Smooth muscle cell (in vitro differentiated cells): ENCODE results near the gene TCF4. TPM values are rescaled to one million over a fixed set of nuclear protein-coding genes. Genes with fewer than 3 reads are reported as not detected.

Source experiments
- DNase-seq: peaks from one replicate; lab custom pipeline; 2025; ENCODE audit not compliant: unreplicated experiment; lab: John Stamatoyannopoulos, UW
- H2AFZ ChIP-seq: fragments of 200-600 bp; sonication (generic); 2 replicates; pipeline ENCODE4 v1.6.0; 2016; ENCODE audit warnings: antibody characterized with exemption, low read depth, mild to moderate bottlenecking
- H3F3A ChIP-seq: fragments of 200-600 bp; sonication (generic); 2 replicates; pipeline ENCODE4 v1.6.0; 2017; ENCODE audit warnings: antibody characterized with exemption, low read depth
- H3K27ac ChIP-seq: fragments of 200-600 bp; sonication (generic); 2 replicates; pipeline ENCODE4 v1.5.1; 2016; ENCODE audit warnings: low read depth, mild to moderate bottlenecking
- H3K27me3 ChIP-seq: fragments of 200-600 bp; sonication (generic); 2 replicates; pipeline ENCODE4 v1.6.1; 2016; ENCODE audit warnings: low read depth, mild to moderate bottlenecking
- H3K36me3 ChIP-seq: fragments of 200-600 bp; sonication (generic); 2 replicates; pipeline ENCODE4 v1.5.1; 2016; ENCODE audit warnings: low read depth
- H3K4me1 ChIP-seq: fragments of 200-600 bp; sonication (generic); 2 replicates; pipeline ENCODE4 v1.5.1; 2016; ENCODE audit warnings: low read depth
- H3K4me2 ChIP-seq: fragments of 200-600 bp; sonication (generic); 2 replicates; pipeline ENCODE4 v1.6.0; 2016; ENCODE audit warnings: mild to moderate bottlenecking
- H3K4me3 ChIP-seq: fragments of 200-600 bp; sonication (generic); 2 replicates; pipeline ENCODE4 v1.5.1; 2016; ENCODE audit warnings: mild to moderate bottlenecking
- H3K79me2 ChIP-seq: fragments of 200-600 bp; sonication (generic); 2 replicates; pipeline ENCODE4 v1.6.0; 2016; ENCODE audit warnings: low read depth, mild to moderate bottlenecking
- H3K9ac ChIP-seq: fragments of 200-600 bp; sonication (generic); 2 replicates; pipeline ENCODE4 v1.6.0; 2016; ENCODE audit warnings: low read depth
- H3K9me3 ChIP-seq: fragments of 200-600 bp; sonication (generic); replicated peaks from 2 replicates; pipeline ENCODE4 v1.5.1; 2016; ENCODE audit warnings: low read depth
- H4K20me1 ChIP-seq: fragments of 200-600 bp; sonication (generic); 2 replicates; pipeline ENCODE4 v1.6.0; 2016; ENCODE audit warnings: low read depth
- WGBS: methylation state at CpG from one replicate; pipeline ENCODE4 v1.1.7; 2016; ENCODE audit warnings: low lambda C conversion rate; 5-methylcytosine and 5-hydroxymethylcytosine counted together
- polyA plus RNA-seq: library from polyadenylated mRNA; unstranded; fragments of >200 nt; fragmentation: Nextera tagmentation; extraction: Ambion mirVana; gene quantifications from 2 replicates; pipeline ENCODE4 v1.2.1, GENCODE V29; 2016
- total RNA-seq: library from RNA; depleted of rRNA; stranded (reverse); fragments of >200 nt; gene quantifications from 2 replicates; pipeline ENCODE4 v1.2.3, GENCODE V29; 2014
- TF ChIP-seq, protein P1 (sequence below): fragments of 200-600 bp; sonication (generic); IDR thresholded peaks from 2 replicates; pipeline ENCODE4 v1.5.1; 2017; ENCODE audit warnings: borderline replicate concordance, mild to moderate bottlenecking, antibody characterized with exemption; ENCODE audit not compliant: insufficient read depth, poor library complexity, severe bottlenecking

The TCF4 gene
- total and polyA plus RNA-seq, 2 experiments from 2014 or later, result 105 to 120 TPM

DNA sequence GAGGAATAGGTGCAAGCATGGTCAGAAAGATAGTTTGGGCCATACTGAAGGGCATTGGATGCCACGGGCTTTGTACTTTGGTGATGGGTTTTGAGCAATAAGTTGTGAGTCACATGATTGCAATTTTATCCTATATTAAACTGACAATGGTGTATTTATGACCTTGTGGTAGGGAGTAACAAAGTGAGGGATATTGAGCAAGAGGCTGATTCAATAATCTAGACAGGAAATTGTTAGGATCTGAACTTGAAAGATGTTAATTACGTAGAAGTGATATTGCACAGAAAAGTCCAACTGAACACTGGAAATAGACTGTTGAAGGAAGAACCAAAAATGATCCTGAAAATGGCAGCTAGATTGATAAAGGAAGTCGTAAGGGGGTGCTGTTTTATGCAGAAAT lies 46.6 kb upstream of the TCF4 start:
- no peak overlapping the region for H3K4me2 ChIP-seq

DNA sequence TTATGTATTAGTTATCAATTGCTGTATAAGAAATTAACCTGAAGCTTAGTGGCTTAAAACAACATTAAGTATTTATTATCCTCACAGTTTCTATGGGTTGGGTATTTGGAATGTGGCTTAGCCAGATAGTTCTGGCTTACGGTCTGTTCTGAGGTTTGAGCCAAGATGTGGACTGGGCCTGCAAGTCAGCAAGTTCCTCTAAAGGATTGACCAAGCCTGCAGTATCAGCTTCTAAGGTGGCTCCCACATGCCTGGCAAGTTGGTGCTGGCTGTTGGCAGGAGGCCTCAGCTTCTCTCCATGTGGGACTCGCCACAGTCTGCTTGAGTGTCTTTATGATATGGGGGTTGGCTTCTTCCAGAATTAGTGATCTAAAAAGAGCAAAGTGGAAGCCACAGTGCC lies 45.0 kb upstream of the TCF4 start:
- no peaks in the 10 kb centered on the region for H3K79me2 ChIP-seq
- TF ChIP-seq, protein P1, sequence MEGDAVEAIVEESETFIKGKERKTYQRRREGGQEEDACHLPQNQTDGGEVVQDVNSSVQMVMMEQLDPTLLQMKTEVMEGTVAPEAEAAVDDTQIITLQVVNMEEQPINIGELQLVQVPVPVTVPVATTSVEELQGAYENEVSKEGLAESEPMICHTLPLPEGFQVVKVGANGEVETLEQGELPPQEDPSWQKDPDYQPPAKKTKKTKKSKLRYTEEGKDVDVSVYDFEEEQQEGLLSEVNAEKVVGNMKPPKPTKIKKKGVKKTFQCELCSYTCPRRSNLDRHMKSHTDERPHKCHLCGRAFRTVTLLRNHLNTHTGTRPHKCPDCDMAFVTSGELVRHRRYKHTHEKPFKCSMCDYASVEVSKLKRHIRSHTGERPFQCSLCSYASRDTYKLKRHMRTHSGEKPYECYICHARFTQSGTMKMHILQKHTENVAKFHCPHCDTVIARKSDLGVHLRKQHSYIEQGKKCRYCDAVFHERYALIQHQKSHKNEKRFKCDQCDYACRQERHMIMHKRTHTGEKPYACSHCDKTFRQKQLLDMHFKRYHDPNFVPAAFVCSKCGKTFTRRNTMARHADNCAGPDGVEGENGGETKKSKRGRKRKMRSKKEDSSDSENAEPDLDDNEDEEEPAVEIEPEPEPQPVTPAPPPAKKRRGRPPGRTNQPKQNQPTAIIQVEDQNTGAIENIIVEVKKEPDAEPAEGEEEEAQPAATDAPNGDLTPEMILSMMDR, result no peak
- H4K20me1 ChIP-seq, result no peaks in the 10 kb centered on the region
- DNase-seq, result no peak
- H3K4me2 ChIP-seq, result no peak overlapping the region
- no peaks in the 10 kb centered on the region for H3K4me1 ChIP-seq
- no peaks in the 10 kb centered on the region for H3F3A ChIP-seq
- H3K9me3 ChIP-seq, result no peaks in the 10 kb centered on the region
- H3K4me3 ChIP-seq, result no peak overlapping the region
- no peaks in the 10 kb centered on the region for H3K27me3 ChIP-seq
- WGBS, result 79% methylated on average over 2 of the region's 2 CpGs
- no peak overlapping the region for H2AFZ ChIP-seq
- no peak overlapping the region for H3K9ac ChIP-seq
- no peaks in the 10 kb centered on the region for H3K36me3 ChIP-seq
- no peak overlapping the region for H3K27ac ChIP-seq

More for the DNA sequence above, 46.6 kb upstream of the TCF4 start:
- H3K36me3 ChIP-seq, result no peaks in the 10 kb centered on the region
- H3K27ac ChIP-seq, result no peak overlapping the region
- H3K27me3 ChIP-seq, result no peaks in the 10 kb centered on the region
- no peak for DNase-seq
- no peak overlapping the region for H3K4me3 ChIP-seq
- no peaks in the 10 kb centered on the region for H4K20me1 ChIP-seq
- no peaks in the 10 kb centered on the region for H3K4me1 ChIP-seq
- 58% methylated on average over 3 of the region's 3 CpGs for WGBS
- TF ChIP-seq, protein P1, result no peak
- H3K9me3 ChIP-seq, result no peaks in the 10 kb centered on the region
- peak overlapping the region; percentile 7 for H2AFZ ChIP-seq
- no peak overlapping the region for H3K9ac ChIP-seq
- H3K79me2 ChIP-seq, result no peaks in the 10 kb centered on the region
- H3F3A ChIP-seq, result no peaks in the 10 kb centered on the region

DNA sequence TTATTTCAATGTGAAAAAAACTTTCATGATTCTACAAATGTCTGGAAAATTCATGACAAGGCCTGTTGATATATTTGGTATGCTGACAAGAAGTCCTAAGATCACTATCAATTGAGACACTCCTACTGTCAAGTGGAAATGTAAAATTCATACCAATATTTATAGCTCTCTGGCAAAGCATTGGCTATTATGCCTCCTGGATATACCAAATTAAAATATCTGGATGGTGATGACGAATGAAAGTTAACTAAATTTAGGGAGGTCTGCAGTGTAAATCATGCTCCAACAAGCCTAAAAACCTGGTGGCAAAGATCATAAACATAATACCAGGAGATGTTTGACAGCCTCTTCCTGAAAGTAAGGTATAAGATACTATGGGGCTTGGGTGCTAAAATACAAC lies 41.1 kb upstream of the TCF4 start:
- Histone ChIP-seq H3K27me3 (no peaks in the 10 kb centered on the region), H3K4me3 (no peak overlapping the region), H3F3A (no peaks in the 10 kb centered on the region), H3K36me3 (no peaks in the 10 kb centered on the region), H3K9ac (no peak overlapping the region), H4K20me1 (no peaks in the 10 kb centered on the region), H3K4me2 (no peak overlapping the region), H3K79me2 (no peaks in the 10 kb centered on the region), H3K27ac (no peak overlapping the region), H2AFZ (no peak overlapping the region), H3K9me3 (no peaks in the 10 kb centered on the region), H3K4me1 (no peaks in the 10 kb centered on the region)
- no peak for DNase-seq
- WGBS, result 83% methylated on average over 1 of the region's 1 CpG
- TF ChIP-seq, protein P1, result no peak

- Histone ChIP-seq H3K36me3 (no peaks in the 10 kb centered on the region), H3K27ac (no peak overlapping the region), H4K20me1 (no peaks in the 10 kb centered on the region), H3F3A (no peaks in the 10 kb centered on the region), H2AFZ (no peak overlapping the region), H3K4me2 (no peak overlapping the region), H3K4me1 (no peaks in the 10 kb centered on the region), H3K27me3 (no peaks in the 10 kb centered on the region), H3K9me3 (no peaks in the 10 kb centered on the region), H3K4me3 (no peak overlapping the region), H3K79me2 (no peaks in the 10 kb centered on the region), H3K9ac (no peak overlapping the region)
- 90% methylated on average over 1 of the region's 1 CpG for WGBS
- TF ChIP-seq, protein P1, result no peak
- DNase-seq, result no peak
Observed at GRCh38 chr18:55627007-55627406, 39.0 kb upstream of the TCF4 start.
